K562 (cell line): ENCODE data around the gene IRAK3. TPM values are rescaled to one million over a fixed set of nuclear protein-coding genes. Genes with fewer than 3 reads are reported as not detected.

ENCODE experiments used
- ATAC-seq: fragments of 200-7000 bp; cut with Tn5 transposase; 3 replicates; pipeline ENCODE4 v1.9.1; 2020; ENCODE audit warnings: moderate library complexity
- BruUV-seq: library from RNA; stranded (reverse); fragments of 400-500 nt; replicated peaks from 2 replicates; lab custom pipeline; 2021; lab: Mats Ljungman, UMichigan
- CTCF ChIA-PET: fragments of 300-600 bp; formaldehyde crosslinking; extraction: SDS; loops from one replicate; lab custom pipeline; 2021; ENCODE audit warnings: low intra/inter-chr PET ratio; lab: Yijun Ruan, JAX
- POLR2A ChIA-PET: fragments of 300-600, 350-650 bp; sonication (Branson Sonifier 250); formaldehyde crosslinking; extraction: SDS; loops from one replicate; lab custom pipeline; 2021; ENCODE audit warnings: antibody characterized with exemption, inconsistent platforms; lab: Yijun Ruan, JAX
- DNase-seq, 4 experiments: peaks; one replicate each; pipeline versions ENCODE4 v3.0.0 to v3.0.0-alpha.2; 2011 to 2018; ENCODE audit warnings: low spot score in 3 of 4, mixed read lengths in 3 of 4; ENCODE audit errors: extremely low read depth in 1 of 4
- FAIRE-seq: peaks from 2 replicates; lab custom pipeline; 2011; peaks lifted over from hg19 to GRCh38; lab: Jason Lieb, UNC
- H2AFZ ChIP-seq: 2 replicates; pipeline ENCODE4 v1.6.0; 2011; ENCODE audit warnings: low read depth, low read length, control low read depth, inconsistent platforms
- H3K27ac ChIP-seq: fragments of 200-600 bp; 3 replicates; pipeline ENCODE4 v1.8.0; 2011; ENCODE audit warnings: low read depth, mild to moderate bottlenecking, control low read depth, inconsistent platforms, low read length, moderate library complexity, mixed read lengths; ENCODE audit errors: extremely low read depth
- H3K27me3 ChIP-seq, 2 experiments: fragments of 300-600 bp in 1 of 2; 2 replicates in 1 of 2; 3 replicates in 1 of 2; pipeline versions ENCODE4 v1.6.0 to v1.8.0; 2011; ENCODE audit warnings: inconsistent platforms in 2 of 2, low read length in 2 of 2, mild to moderate bottlenecking in 1 of 2, mixed read lengths in 1 of 2, moderate library complexity in 1 of 2; ENCODE audit not compliant: control insufficient read depth in 2 of 2, insufficient read depth in 2 of 2
- H3K36me3 ChIP-seq: fragments of 300-600 bp; 3 replicates; pipeline ENCODE4 v1.8.0; 2011; ENCODE audit warnings: mild to moderate bottlenecking, low read length, inconsistent platforms; ENCODE audit not compliant: control insufficient read depth, insufficient read depth
- H3K4me1 ChIP-seq, 2 experiments: fragments of 200-600 bp in 1 of 2; replicated peaks in 1 of 2; 2 replicates in 1 of 2; 3 replicates in 1 of 2; pipeline versions ENCODE4 v1.5.1 to v1.8.0; 2011; ENCODE audit warnings: inconsistent platforms in 2 of 2, low read length in 2 of 2, mild to moderate bottlenecking in 1 of 2, mixed read lengths in 1 of 2, moderate library complexity in 1 of 2; ENCODE audit not compliant: control insufficient read depth in 2 of 2, insufficient read depth in 2 of 2
- H3K4me2 ChIP-seq: 2 replicates; pipeline ENCODE4 v1.6.1; 2011; ENCODE audit warnings: low read length, control low read depth, inconsistent platforms, mixed read lengths; ENCODE audit not compliant: insufficient read depth
- H3K4me3 ChIP-seq: fragments of 200-600 bp; sonication (generic), shearing (Covaris generic); 2 replicates; pipeline ENCODE4 v1.5.1; 2016; ENCODE audit warnings: control low read depth, inconsistent platforms
- H3K79me2 ChIP-seq: fragments of 200-600 bp; 3 replicates; pipeline ENCODE4 v1.8.0; 2011; ENCODE audit warnings: low read length, inconsistent platforms; ENCODE audit not compliant: control insufficient read depth, insufficient read depth
- H3K9ac ChIP-seq, 2 experiments: 2 replicates each; pipeline versions ENCODE4 v1.6.0 to v1.6.1; 2011; ENCODE audit warnings: low read depth in 2 of 2, low read length in 2 of 2, control low read depth in 1 of 2, inconsistent platforms in 1 of 2, mild to moderate bottlenecking in 1 of 2, mixed read lengths in 1 of 2; ENCODE audit not compliant: insufficient read depth in 1 of 2
- H3K9me1 ChIP-seq: one replicate; pipeline ENCODE4 v1.6.0; 2011; ENCODE audit warnings: inconsistent platforms, mild to moderate bottlenecking, low read length, moderate library complexity; ENCODE audit not compliant: control insufficient read depth, insufficient read depth
- H3K9me3 ChIP-seq: replicated peaks from 2 replicates; pipeline ENCODE4 v1.5.1; 2011; ENCODE audit warnings: low read depth, low read length, inconsistent platforms; ENCODE audit not compliant: control insufficient read depth, insufficient read depth
- H4K20me1 ChIP-seq: replicated peaks from 2 replicates; pipeline ENCODE4 v1.6.1; 2011; ENCODE audit warnings: low read length, inconsistent platforms, mixed read lengths; ENCODE audit not compliant: control insufficient read depth, insufficient read depth
- FOXK1 ChIP-seq: sonication (generic); formaldehyde crosslinking; IDR thresholded peaks from 2 replicates; pipeline ENCODE4 v1.8.0; 2022; ENCODE audit warnings: missing genetic modification reagents, mild to moderate bottlenecking, borderline replicate concordance
- HNRNPL ChIP-seq: fragments of 200-400 bp; formaldehyde crosslinking; IDR thresholded peaks from 2 replicates; pipeline ENCODE4 v1.6.1; 2017; ENCODE audit warnings: low read depth, mild to moderate bottlenecking, low read length
- KDM4B ChIP-seq, 2 experiments: fragments of 450-650 bp in 1 of 2; sonication (generic) in 1 of 2; IDR thresholded peaks; 2 replicates each; pipeline ENCODE4 v1.6.1; 2016 to 2017; ENCODE audit warnings: borderline replicate concordance in 2 of 2, antibody characterized with exemption in 1 of 2, low read depth in 1 of 2, mild to moderate bottlenecking in 1 of 2
- SMARCA4 ChIP-seq: fragments of 450-650 bp; IDR thresholded peaks from 2 replicates; pipeline ENCODE4 v1.6.1; 2016
- SP2 ChIP-seq: IDR thresholded peaks from 2 replicates; pipeline ENCODE4 v1.6.1; 2011; ENCODE audit warnings: mild to moderate bottlenecking, low read depth, low read length, moderate library complexity; ENCODE audit not compliant: poor library complexity, severe bottlenecking; ENCODE audit errors: extremely low read depth
- TCF7L2 ChIP-seq: fragments of 150-350 bp; IDR thresholded peaks from 2 replicates; pipeline ENCODE4 v1.6.1; 2016; ENCODE audit warnings: low read depth, mild to moderate bottlenecking, low read length, moderate library complexity
- ZNF140 ChIP-seq: fragments of 250-450 bp; sonication (Bioruptor Pico); IDR thresholded peaks from 2 replicates; pipeline ENCODE4 v1.8.0; 2021; ENCODE audit warnings: moderate library complexity, mild to moderate bottlenecking, inconsistent platforms
- ZNF507 ChIP-seq: conservative IDR thresholded peaks from 2 replicates; pipeline ENCODE4 v1.6.1; 2017; ENCODE audit warnings: missing genetic modification characterization, missing compliant biosample characterization
- ZNF75A ChIP-seq: fragments of 450-650 bp; formaldehyde crosslinking; IDR thresholded peaks from 2 replicates; pipeline ENCODE4 v1.4.0; 2020; ENCODE audit warnings: mild to moderate bottlenecking
- WGBS: fragments of 100-300 bp; shearing (Covaris generic); methylation state at CpG from one replicate; pipeline ENCODE4 v1.1.6; 2016; ENCODE audit warnings: low coverage, mixed read lengths; ENCODE audit not compliant: insufficient coverage; ENCODE audit errors: missing lambda C conversion rate; 5-methylcytosine and 5-hydroxymethylcytosine counted together
- in situ Hi-C: fragments of 300-500 bp; cut with MboI; formaldehyde crosslinking; loops from 4 replicates; pipeline ENCODE4 v1.15.0; 2018; ENCODE audit warnings: inconsistent platforms, mixed read lengths
- intact Hi-C: fragments of 100-400 bp; cut with micrococcal nuclease; formaldehyde crosslinking; loops from 2 replicates; pipeline ENCODE4 v1.14.2; 2022
- polyA plus RNA-seq, 8 experiments: library from polyadenylated mRNA; depleted of rRNA in 4 of 8; stranded (reverse) in 5 of 8; unstranded in 3 of 8; fragments of >200 nt; fragmentation: Nextera tagmentation in 2 of 8; fragmentation: Illumina TruSeq in 1 of 8; extraction: Ambion mirVana in 2 of 8; extraction: Trizol in 1 of 8; gene quantifications; 2 replicates each; pipeline versions ENCODE4 v1.2.1 to v1.2.3, GENCODE V29; 2011 to 2014; ENCODE audit warnings: inconsistent platforms in 1 of 8, missing spikeins in 1 of 8
- total RNA-seq, 7 experiments: library from RNA; depleted of rRNA in 6 of 7; stranded (reverse); fragments of >200 nt in 6 of 7; fragmentation: Illumina TruSeq in 2 of 7; extraction: Trizol in 2 of 7; gene quantifications; 2 replicates each; pipeline versions ENCODE4 v1.2.1 to v1.2.3, GENCODE V29; 2011 to 2021; ENCODE audit warnings: low replicate concordance in 1 of 7

IRAK3 gene
- total and polyA plus RNA-seq, 9 of the 15 experiments (the other 6 are each of a cell fraction or from before 2014, with no cell fraction given): 0.06 to 0.09 (median 0.07) TPM; not detected in 6

GRCh38 chr12:66272650-66273049 lies 83.6 kb downstream of the IRAK3 start:
- Histone ChIP-seq H3K9me3 (no peaks in the 10 kb centered on the region), H3K36me3 (no peaks in the 10 kb centered on the region), H3K9me1 (no peaks in the 10 kb centered on the region), H3K9ac (no peak overlapping the region), H3K4me2 (no peak overlapping the region), H3K27ac (no peak overlapping the region), H3K27me3 (peaks cover 0 to 2% of the 10 kb centered on the region in 2 experiments; a peak in 2 of 5 replicates), H3K4me3 (no peak overlapping the region), H3K79me2 (no peaks in the 10 kb centered on the region), H2AFZ (no peak overlapping the region), H4K20me1 (no peaks in the 10 kb centered on the region), H3K4me1 (no peaks in the 10 kb centered on the region; a peak in 2 of 5 replicates)
- ATAC-seq (no peak), DNase-seq (no peak), FAIRE-seq (no peak)
- 2% methylated on average over 3 of the region's 3 CpGs for WGBS
- intact Hi-C loops: loop anchor here (5.0 kb wide), 2 partner anchors 75 to 420 kb away; no protein-coding TSS in a partner anchor
- ChIA-PET POLR2A (interaction anchor here (1.3 kb wide), 1 partner anchor 38 kb away, joined by 4 read pairs; no protein-coding TSS in a partner anchor), CTCF (no interaction called here)
- no TSS peak for BruUV-seq
- in situ Hi-C loops: no loop called here
- TF ChIP-seq KDM4B (IDR thresholded peaks at IDR 0.05; ENCODE audit: borderline replicate concordance in 2 of 2, low read depth in 1 of 2) (no peak), ZNF140 (CRISPR knock-in tag) (no peak), FOXK1 (CRISPR knock-in tag) (no peak), TCF7L2 (no peak), ZNF75A (CRISPR knock-in tag) (no peak), SP2 (no peak), HNRNPL (no peak), SMARCA4 (no peak), ZNF507 (tag) (no peak)
